Large intestine (tissue), 3 donors: ENCODE data around the gene MSS51. TPM values are rescaled to one million over a fixed set of nuclear protein-coding genes. Genes with fewer than 3 reads are reported as not detected.
"Not testable (repeated sequence)": the region's sequence is repeated elsewhere in the genome, so short reads cannot be mapped to it uniquely, and the experiment has no call there.

Experiments used
- DNase-seq, 2 donors: peaks; one replicate each; pipeline versions ENCODE4 v3.0.0 to v3.0.0-alpha.2; 2013
- H3K27ac ChIP-seq: one replicate; pipeline ENCODE4 v1.5.1; 2013; ENCODE audit warnings: low read length
- H3K27me3 ChIP-seq: 2 replicates; pipeline ENCODE4 v1.6.1; 2013; ENCODE audit warnings: low read length; ENCODE audit not compliant: control insufficient read depth, insufficient read depth
- H3K36me3 ChIP-seq: 2 replicates; pipeline ENCODE4 v1.6.1; 2013; ENCODE audit warnings: low read length; ENCODE audit not compliant: control insufficient read depth, insufficient read depth
- H3K4me1 ChIP-seq: one replicate; pipeline ENCODE4 v1.6.1; 2013; ENCODE audit warnings: low read length; ENCODE audit not compliant: control insufficient read depth, insufficient read depth
- H3K4me3 ChIP-seq: one replicate; pipeline ENCODE4 v1.5.1; 2013; ENCODE audit warnings: low read length
- H3K9me3 ChIP-seq: one replicate; pipeline ENCODE4 v1.6.1; 2013; ENCODE audit warnings: mild to moderate bottlenecking, low read depth, low read length, moderate library complexity; ENCODE audit not compliant: control insufficient read depth
- WGBS: methylation state at CpG from one replicate; pipeline ENCODE4 v1.1.5; 2013; ENCODE audit warnings: low lambda C conversion rate; ENCODE audit not compliant: insufficient coverage; 5-methylcytosine and 5-hydroxymethylcytosine counted together
- polyA plus RNA-seq: library from polyadenylated mRNA; unstranded; fragments of 120-200 nt; gene quantifications from one replicate; pipeline ENCODE4 v1.2.1, GENCODE V29; 2013

MSS51 gene
- polyA plus RNA-seq, 1 donor, result 3.6 TPM

DNA sequence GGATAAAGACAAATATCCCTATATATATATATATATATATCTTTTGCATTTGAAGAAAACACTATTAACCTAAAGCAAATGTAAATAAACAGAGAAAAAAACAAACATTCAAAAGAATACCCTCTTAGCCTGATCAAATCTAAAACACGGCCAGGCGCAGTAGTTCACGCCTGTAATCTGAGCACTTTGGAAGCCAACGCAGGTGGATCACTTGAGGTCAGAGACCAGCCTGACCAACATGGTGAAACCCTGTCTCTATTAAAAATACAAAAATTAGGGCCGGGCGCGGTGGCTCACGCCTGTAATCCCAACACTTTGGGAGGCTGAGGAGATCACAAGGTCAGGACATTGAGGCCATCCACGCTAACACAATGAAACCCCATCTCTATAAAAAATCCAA lies 28.7 kb downstream of the MSS51 start:
- Histone ChIP-seq H3K9me3 (peaks cover 3% of the 10 kb centered on the region), H3K36me3 (peaks cover 11% of the 10 kb centered on the region), H3K27ac (no peak overlapping the region), H3K4me3 (no peak overlapping the region), H3K4me1 (no peaks in the 10 kb centered on the region), H3K27me3 (no peaks in the 10 kb centered on the region)
- WGBS, result 100% methylated on average over 3 of the region's 9 CpGs
- no peak for DNase-seq

GRCh38 chr10:73401636-73402035 lies 31.7 kb downstream of the MSS51 start:
- Histone ChIP-seq H3K4me3 (no peak overlapping the region), H3K27ac (no peak overlapping the region), H3K27me3 (no peaks in the 10 kb centered on the region), H3K9me3 (peaks cover 3% of the 10 kb centered on the region), H3K36me3 (peaks cover 21% of the 10 kb centered on the region), H3K4me1 (no peaks in the 10 kb centered on the region)
- no peak for DNase-seq
- no CpG with 5 or more reads among the region's 6 CpGs for WGBS

GRCh38 chr10:73399063-73399462 lies 34.3 kb downstream of the MSS51 start:
- H3K4me1 ChIP-seq, result no peaks in the 10 kb centered on the region
- H3K36me3 ChIP-seq, result peaks cover 34% of the 10 kb centered on the region
- H3K9me3 ChIP-seq, result peaks cover 3% of the 10 kb centered on the region
- no peak overlapping the region for H3K4me3 ChIP-seq
- H3K27ac ChIP-seq, result no peak overlapping the region
- WGBS, result no CpG with 5 or more reads among the region's 4 CpGs
- H3K27me3 ChIP-seq, result no peaks in the 10 kb centered on the region
- DNase-seq, result no peak

DNA sequence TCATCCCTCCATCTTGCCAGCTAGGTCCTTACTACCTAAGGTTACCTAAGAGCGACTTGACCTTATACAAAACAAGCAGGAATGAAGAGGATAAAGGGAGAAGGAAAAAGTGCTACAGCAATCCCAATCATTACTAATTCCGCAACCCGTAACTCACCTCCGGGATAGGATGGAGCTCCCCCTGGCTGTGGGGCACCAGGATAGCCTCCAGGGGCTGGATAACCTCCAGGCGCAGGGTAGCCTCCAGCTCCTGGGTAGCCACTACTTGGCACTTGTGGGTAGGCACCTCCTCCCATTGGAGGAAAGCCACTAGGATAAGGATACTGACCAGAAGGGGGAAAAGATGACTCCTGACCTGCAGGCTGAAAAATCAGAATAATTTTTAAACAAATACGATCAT lies 35.3 kb downstream of the MSS51 start:
- WGBS, result 100% methylated on average over 1 of the region's 6 CpGs
- H3K4me1 ChIP-seq, result no peaks in the 10 kb centered on the region
- H3K4me3 ChIP-seq, result no peak overlapping the region
- DNase-seq, result no peak
- H3K27ac ChIP-seq, result no peak overlapping the region
- no peaks in the 10 kb centered on the region for H3K27me3 ChIP-seq
- peaks cover 33% of the 10 kb centered on the region for H3K36me3 ChIP-seq
- H3K9me3 ChIP-seq, result peaks cover 3% of the 10 kb centered on the region

DNA sequence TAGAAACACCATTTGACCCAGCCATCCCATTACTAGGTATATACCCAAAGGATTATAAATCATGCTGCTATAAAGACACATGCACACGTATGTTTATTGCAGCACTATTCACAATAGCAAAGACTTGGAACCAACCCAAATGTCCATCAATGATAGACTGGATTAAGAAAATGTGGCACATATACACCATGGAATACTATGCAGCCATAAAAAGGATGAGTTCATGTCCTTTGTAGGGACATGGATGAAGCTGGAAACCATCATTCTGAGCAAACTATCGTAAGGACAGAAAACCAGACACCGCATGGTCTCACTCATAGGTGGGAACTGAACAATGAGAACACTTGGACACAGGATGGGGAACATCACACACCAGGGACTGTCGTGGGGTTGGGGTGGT lies 39.0 kb downstream of the MSS51 start:
- DNase-seq, H3K27ac ChIP-seq, H3K4me3 ChIP-seq, H3K4me1 ChIP-seq, H3K27me3 ChIP-seq, H3K9me3 ChIP-seq: not testable (repeated sequence)
- H3K36me3 ChIP-seq, result peaks cover 41% of the 10 kb centered on the region
- no CpG with 5 or more reads among the region's 4 CpGs for WGBS

GRCh38 chr10:73388228-73388627 lies 45.1 kb downstream of the MSS51 start:
- H3K27me3 ChIP-seq, result no peaks in the 10 kb centered on the region
- H3K27ac ChIP-seq, result no peak overlapping the region
- H3K36me3 ChIP-seq, result peaks cover 50% of the 10 kb centered on the region
- no peaks in the 10 kb centered on the region for H3K4me1 ChIP-seq
- no peaks in the 10 kb centered on the region for H3K9me3 ChIP-seq
- 100% methylated on average over 2 of the region's 4 CpGs for WGBS
- H3K4me3 ChIP-seq, result no peak overlapping the region
- DNase-seq, result no peak

GRCh38 chr10:73386583-73386982 lies 46.8 kb downstream of the MSS51 start:
- WGBS, result 100% methylated on average over 2 of the region's 7 CpGs
- DNase-seq, result no peak
- peaks cover 63% of the 10 kb centered on the region for H3K36me3 ChIP-seq
- H3K4me3 ChIP-seq, result no peak overlapping the region
- no peaks in the 10 kb centered on the region for H3K4me1 ChIP-seq
- H3K27ac ChIP-seq, result no peak overlapping the region
- no peaks in the 10 kb centered on the region for H3K27me3 ChIP-seq
- no peaks in the 10 kb centered on the region for H3K9me3 ChIP-seq

- Histone ChIP-seq H3K4me1 (no peaks in the 10 kb centered on the region), H3K27ac (no peak overlapping the region), H3K9me3 (no peaks in the 10 kb centered on the region), H3K27me3 (no peaks in the 10 kb centered on the region), H3K36me3 (peaks cover 49% of the 10 kb centered on the region), H3K4me3 (no peak overlapping the region)
- no peak for DNase-seq
- WGBS, result no CpG with 5 or more reads among the region's 1 CpG
Observed at GRCh38 chr10:73379064-73379748, 54.2 kb downstream of the MSS51 start.

DNA sequence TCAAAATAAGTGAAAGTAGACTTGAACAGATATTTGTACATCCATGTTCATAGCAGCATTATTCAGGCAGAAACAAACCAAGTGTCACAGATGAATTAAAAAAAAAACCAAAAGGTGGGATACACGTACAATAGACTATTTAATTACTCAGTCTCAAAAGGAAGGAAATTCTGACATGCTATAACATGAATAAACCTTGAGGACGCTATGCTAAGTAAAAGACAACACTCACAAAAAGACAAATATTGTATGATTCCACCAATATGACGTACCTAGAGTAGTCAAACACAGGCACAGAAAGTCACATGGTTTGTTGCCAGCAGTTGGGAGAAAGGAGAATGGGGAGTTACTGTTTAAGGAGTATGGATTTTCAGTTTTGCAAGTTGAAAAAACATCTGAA lies 56.7 kb downstream of the MSS51 start:
- no peak for DNase-seq
- WGBS, result 80% methylated on average over 1 of the region's 3 CpGs
- H3K4me3 ChIP-seq, result no peak overlapping the region

More for the DNA sequence above, 56.7 kb downstream of the MSS51 start:
- Histone ChIP-seq H3K4me1 (no peaks in the 10 kb centered on the region), H3K9me3 (no peaks in the 10 kb centered on the region), H3K27ac (no peak overlapping the region), H3K27me3 (no peaks in the 10 kb centered on the region), H3K36me3 (peaks cover 33% of the 10 kb centered on the region)
